ENCODE data around the gene FXYD5.

The FXYD5 gene

DNA sequence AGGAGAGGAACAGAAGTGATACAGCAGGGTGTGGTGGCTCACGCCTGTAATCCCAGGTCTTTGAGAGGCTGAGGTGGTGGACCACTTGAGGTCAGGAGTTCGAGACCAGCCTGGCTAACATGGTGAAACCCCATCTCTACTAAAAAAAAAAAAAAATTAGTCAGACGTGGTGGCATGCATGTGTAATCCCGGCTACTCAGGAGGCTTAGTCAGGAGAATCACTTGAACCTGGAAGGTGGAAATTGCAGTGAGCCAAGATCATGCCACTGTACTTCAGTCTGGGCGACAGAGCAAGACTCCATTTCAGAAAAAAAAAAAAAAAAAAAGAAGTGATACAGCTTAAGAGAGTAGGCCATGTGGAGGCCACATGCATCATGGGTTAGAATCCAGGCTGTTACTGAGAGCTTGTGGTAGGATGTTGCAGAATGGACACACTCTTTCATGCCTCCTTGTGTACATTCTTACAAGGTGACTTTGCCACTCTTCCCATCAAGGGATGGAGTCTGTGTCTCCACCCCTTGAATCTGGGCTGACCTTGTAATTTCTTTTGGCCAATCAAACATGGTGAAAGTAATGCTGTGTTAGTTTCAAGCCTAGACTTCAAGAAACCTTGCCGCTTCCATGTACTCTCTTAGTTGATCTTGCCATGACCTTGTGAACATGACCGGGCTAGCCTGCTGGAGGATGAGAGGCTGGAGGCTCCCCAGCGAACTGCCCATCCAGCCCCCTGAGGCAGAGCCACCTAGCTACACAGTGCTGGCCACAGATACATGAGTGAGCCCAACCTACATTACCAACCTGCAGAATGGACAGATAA lies 61.7 kb downstream of the FXYD5 start:
- no peak for DNase-seq (ENCODE audit: low read depth)

DNA sequence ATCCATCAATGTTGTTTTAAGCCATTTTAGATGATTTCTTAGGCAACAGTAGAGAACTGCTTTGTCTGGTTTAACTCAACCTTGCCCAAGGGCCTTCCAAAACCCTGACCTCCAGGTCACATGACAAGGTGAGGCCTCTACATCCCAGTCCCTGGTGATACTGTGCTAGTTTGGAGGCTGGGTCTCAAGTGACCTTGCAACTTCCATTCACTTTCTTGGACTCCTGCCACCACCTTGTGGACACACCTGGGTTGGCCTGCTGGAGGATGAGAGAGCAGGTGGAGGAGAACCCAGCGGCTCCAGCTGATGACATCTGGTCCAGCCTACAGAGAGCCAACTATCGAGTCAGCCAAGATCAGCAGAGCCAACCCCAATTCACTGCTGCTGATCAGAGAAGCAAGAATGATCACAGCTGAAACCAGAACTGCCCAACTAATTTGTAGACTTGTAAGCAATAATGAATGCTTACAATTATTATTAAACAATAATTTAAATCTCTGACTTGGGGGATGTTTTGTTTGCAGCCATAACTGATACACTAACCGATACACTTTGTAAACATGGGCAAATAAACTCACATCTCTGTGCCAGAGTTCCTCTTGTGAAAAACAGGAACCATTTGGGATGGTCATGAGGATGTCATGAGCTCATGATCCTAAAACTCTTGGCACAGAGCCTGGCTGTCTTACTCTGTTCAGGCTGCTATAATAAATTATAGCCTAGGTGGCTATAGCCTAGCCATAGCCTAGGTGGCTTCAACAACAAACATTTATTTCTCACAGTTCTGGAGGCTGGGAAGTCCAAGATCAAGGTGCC lies 62.5 kb downstream of the FXYD5 start:
- no peak for DNase-seq (ENCODE audit: low read depth)

DNA sequence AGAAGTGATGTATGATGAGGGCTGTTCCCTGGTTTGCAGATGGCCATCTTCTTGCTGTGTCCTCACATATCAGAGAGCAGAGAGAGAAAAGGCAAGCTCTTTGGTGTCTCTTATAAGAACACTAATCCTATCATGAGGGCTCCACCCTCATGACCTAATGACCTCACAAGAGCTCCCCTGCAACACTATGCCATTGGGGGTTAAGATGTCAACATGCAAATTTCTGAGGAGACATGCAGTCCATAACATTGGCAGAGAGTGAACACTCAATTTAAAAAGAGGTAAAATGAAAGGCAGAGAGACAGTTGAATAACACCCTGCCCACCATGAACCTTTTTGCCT lies 63.1 kb downstream of the FXYD5 start:
- DNase-seq (ENCODE audit: low read depth), result no peak

DNA sequence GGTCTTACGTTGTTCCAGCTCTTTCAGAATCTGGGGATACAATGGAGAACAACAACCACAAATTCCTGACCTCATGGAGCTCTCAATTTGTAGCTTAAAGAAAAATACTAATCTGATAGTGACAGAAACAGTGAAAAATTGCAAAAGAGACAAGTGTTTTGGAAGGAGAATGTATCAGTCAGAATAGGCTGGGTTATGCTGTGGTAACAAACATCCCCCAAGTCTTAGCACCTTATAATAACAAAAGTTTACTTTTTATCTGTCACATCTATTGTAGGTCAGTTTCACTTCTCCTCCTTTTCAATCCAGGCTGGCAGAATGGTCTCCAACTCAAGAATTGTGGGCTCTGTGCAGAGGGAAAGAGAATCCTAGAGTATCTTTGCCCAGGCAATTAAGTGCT lies 64.5 kb downstream of the FXYD5 start:
- DNase-seq (ENCODE audit: low read depth), result no peak

Data from activated T-helper 9 cell treated with anti-CD3 and anti-CD28 coated beads, Interleukin-2, amount 50 U/mL, for 16 hours (primary cell).